Lower leg skin (tissue), 3 donors: ENCODE results near the gene AHNAK2.

Experiments used
- CTCF ChIP-seq, 3 donors: fragments of 450-650 bp; IDR thresholded peaks; one replicate each; pipeline ENCODE4 v1.5.1; 2016; ENCODE audit warnings: antibody characterized with exemption in 3 of 3, mild to moderate bottlenecking in 3 of 3, moderate library complexity in 2 of 3
- POLR2A ChIP-seq, 2 donors: fragments of 450-650 bp; IDR thresholded peaks; one replicate each; pipeline ENCODE4 v1.6.1; 2016 to 2017; ENCODE audit warnings: antibody characterized with exemption in 2 of 2, mild to moderate bottlenecking in 1 of 2, moderate library complexity in 1 of 2

- TF ChIP-seq POLR2A (IDR thresholded peaks at IDR 0.05) (no peak), CTCF (IDR thresholded peaks at IDR 0.05) (no peak)
Observed at GRCh38 chr14:104917116-104917515, 61.1 kb downstream of the AHNAK2 start.
